DMS114 treated with DMSO at 0.1 percent for 48 hours (cell line): ENCODE data around the gene SPOCK1.

Source experiments
- DNase-seq: peaks from one replicate; lab custom pipeline; 2025; ENCODE audit not compliant: unreplicated experiment; lab: John Stamatoyannopoulos, UW

Gene SPOCK1

DNA sequence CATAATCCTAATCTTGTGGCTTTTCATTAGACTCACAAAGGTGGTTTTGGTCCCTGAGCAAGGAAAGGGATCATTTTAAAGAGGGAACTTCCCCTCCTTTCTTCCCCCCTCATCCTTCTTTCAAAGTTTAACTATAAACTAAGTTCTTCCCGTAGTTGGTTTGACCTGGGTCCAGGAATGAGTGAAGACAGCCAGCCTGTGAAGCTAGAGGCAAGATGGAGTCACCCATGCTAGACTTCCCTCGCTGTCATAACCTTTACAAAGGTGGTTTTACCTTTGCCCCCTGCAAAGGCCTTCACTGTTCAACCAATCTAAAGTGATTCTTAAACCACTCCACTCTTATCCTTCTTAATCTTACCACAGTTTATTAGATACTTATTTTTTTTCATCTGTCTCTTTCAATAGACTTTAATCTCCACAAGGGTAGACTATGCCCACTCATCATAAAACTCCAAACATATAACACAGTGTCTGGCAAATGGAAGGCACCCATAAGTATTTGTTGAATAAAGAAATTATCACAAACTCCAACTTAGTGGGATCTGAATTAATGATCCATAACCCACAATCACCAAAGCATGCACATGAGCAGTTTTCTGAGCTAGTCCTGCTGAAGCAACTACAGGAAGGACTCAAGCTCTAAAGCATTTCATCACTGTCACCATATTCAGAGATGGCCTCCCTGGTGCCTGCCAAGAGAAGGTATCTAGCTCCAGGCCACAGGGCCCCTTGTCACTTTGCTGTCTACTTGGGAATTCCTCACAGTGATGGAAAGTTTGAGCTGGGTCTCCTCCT, 369.0 kb downstream of the SPOCK1 start:
- no peak for DNase-seq

DNA sequence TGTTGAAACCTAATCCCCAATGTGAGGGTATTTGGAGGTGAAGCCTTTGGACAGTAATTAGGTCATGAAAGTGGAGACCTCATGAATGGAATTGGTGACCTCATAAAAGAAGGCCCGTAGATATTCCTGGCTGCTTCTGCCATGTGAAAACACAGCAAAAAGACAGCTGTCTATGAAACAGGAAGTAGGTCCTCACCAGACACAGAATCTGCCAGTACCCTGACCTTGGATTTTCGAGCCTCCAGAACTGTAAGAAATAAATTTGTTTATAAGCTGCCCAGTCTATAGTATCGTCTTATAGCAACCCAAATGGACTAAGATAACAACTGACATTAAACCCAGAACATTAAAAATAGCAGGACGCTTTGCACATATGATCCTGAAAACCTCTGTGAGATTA, 371.1 kb downstream of the SPOCK1 start:
- DNase-seq: no peak

DNA sequence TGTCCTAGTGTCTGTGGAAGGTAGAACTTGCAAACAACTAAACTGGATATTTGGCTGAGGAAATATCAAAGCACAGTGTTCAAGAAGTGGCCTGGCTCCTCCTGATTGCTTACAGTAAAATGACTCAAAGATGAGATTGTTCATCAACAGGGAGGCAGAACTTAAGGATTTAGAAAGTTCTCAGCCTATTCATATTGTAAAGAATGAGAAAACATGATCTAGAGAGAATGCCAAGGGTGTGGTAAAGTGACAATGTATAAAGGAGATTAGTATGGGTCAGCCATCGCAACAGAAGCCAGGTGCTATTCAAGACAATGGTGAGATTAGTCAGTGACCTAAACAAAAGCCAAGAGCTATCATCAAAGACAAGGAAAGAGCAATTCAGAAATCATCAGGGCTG, 372.3 kb downstream of the SPOCK1 start:
- DNase-seq: no peak

DNA sequence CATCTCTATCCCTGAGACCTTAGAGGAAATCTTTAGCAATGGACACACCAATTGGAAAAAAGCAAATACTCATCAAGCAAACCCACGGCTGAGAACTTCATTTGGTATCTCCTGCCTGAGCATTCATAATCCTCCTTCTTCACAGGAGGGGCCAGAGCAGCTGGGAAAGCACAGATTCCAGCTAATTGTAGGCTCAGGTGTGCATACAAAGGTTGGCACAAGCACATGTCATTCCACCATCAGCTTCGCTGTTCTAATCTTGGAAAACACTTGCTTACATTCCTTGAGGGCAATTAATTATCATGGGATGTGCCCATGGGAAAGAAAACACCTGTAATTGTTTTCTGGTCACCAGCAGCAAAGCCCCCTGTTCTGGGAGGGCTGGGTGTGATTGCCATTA, 376.6 kb downstream of the SPOCK1 start:
- no peak for DNase-seq

DNA sequence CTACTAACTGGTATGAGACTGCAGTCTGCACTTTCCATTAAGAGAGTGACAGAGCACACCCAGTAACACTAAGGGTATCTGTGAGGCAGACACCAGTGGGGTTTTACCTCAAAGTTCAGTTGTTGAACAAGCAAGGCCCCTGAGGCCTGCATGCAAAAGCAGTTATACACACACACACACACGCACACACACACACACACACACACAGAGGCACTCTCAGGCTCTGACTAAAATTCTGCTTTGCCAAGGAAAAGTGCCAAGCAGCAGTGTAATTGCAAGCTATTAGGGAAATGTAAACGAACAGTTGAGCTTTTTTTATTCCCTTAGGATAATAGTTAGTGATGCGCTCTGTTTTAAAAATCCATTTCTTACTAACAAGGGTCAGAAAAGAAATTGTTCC, 377.1 kb downstream of the SPOCK1 start:
- DNase-seq: no peak

DNA sequence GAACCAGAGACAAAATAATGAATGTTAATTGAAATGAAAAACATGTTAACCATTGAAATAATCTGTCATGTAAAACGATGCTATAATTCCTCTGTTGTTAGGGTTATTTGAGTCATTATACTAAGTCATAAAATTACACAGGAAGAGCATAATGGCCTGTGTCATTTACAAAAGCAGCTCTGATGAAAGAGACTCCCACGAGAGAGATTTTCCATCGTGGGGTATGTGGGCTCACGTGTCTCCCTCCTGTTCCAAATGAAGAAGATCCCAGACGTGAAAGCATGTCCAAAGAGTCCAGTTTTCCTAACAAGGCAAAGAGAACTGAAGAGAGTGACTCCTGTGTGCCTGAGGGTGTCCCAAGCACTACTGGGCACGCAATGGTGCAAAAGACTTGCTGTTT, 379.8 kb downstream of the SPOCK1 start:
- no peak for DNase-seq

DNA sequence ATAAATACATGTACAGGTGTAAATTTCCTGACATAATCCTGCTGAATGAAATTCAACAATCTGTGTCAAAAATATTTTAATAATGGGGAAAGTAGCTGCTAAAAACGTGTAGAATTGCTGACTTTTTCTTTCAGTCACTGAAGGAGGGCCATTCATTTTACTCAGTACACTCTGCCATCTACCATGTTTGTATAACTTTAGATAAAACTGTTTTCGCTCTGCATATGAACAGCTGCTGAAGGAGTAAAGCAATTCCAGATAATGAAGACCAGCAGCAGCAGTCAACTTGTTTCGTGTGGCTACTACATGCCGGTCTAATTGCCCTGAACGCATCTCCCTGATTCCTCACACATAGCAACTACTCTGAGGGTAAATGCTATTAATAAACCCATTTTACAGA, 380.5 kb downstream of the SPOCK1 start:
- DNase-seq: no peak

DNA sequence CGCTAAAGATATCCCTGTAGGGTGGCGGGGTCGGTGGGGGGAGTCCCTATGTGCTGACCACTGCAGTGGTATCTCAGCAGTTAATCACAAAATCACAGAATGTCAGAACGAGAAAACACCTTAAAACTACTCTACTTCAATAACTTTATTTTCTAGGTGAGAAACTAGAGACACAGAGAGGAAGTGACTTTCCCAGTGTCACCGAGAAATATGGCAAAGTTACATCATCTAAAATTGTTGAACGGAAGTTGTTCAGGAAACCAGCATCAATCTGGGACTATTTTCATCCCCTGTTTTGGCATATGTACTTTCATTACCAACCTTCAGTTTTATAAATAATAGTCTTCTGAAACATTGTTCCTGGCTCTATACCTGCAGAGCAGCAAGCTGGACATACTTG, 384.0 kb downstream of the SPOCK1 start:
- no peak for DNase-seq

DNA sequence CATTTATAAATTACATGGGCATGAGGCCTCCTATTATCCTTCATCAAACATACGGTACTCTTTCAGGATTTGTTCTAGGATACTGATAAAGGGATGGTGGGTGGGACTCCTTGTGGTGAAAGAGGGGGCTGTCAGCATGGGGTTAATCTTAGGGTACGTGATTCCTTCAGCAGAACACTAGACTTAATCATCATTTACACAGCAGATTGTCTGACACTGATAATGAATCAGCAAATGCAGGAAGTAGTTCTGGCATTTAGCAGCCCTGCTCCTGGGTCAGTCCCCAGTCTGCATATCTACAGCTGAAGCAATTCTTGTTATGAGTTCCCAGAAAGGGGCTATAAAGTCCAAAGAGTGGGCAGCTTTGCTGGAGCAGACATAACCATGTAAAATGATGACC, 384.6 kb downstream of the SPOCK1 start:
- no peak for DNase-seq

DNA sequence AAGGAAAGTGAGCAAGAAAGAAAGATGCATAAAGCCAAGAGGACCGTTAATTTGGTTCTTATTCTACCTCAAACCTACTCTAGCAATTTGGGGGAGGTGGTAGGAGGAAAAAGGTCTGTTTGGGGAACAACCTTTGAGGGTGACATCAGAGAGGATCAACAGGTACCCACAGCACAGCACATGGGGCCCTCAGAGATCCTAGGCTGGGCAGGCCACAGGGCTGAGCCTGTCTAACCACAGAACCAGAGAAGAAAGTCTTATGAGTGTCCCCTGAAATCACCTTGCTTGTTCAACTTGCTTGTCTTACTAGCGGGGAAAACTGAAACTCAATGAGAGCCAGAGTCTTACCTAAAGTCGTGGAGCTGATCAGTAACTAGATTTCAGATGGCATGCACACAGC, 385.2 kb downstream of the SPOCK1 start:
- no peak for DNase-seq

DNA sequence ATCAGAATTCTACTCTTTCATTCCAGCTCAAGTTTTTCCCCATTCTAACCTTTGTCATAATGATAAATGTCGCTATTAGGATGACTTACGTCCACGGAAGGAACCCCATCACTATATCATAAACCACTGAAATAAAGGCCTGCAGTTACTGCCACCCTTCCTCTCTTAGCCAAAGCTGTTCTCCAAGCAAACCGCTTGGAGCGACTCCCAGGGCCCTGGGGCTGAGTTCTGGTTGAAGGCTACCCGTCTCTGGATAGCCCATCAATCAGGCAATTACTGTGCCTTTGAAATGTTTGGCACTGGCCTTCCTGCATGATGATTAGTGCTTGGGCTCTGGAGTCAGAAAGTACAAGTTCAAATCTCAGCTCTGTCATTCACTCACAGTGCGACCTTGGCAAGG, 386.0 kb downstream of the SPOCK1 start:
- DNase-seq: no peak

DNA sequence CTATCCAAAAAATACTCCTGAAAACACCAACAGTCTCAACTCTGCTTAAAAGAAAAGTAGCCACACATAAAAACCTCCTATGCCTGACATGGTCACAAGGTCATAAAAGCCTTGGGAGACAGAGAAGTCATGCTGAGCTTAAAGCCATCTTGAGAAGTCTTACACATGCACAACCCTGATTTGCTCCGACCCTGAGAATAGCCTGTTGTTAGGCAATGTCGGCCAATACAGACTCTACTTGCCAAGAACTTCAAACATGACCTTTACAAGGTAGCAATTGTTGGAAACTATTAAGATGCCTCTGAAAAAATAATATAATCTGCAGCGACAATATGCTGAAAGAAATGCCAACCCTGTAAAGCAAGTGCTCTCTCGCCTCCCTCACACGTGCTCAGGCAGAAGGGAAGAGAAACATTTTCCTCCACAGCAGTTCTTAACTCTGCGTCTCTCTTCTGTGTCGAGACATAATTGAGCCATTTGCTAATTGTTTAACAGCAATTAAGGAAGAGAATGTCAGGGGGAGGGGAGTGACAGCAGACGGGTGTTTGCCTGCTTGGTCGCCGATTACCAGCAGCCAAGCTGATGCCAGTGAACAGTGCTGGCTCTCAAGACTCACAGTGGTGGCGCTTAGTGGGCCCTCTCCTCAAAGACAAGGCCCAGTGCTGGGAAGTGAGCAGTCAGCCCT, 393.6 kb downstream of the SPOCK1 start:
- DNase-seq: no peak

DNA sequence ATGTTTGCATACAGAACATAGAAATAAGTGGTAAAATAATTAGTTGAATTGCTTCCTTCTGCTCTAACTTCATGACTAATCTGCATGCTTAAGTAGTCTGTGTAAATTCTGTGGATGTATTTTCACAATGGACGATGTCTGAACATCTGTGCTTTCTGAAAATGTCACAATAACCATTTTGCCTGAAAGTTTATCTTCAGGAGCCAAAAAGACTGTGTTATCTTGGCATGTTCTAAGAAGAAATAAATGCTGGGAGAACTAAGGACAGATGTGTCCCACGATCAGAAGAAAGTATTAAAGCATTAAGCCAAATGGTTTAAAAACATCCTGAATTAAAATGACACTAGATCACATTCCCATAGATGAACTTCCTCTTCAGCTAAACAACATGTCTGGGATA, 397.6 kb downstream of the SPOCK1 start:
- no peak for DNase-seq

DNA sequence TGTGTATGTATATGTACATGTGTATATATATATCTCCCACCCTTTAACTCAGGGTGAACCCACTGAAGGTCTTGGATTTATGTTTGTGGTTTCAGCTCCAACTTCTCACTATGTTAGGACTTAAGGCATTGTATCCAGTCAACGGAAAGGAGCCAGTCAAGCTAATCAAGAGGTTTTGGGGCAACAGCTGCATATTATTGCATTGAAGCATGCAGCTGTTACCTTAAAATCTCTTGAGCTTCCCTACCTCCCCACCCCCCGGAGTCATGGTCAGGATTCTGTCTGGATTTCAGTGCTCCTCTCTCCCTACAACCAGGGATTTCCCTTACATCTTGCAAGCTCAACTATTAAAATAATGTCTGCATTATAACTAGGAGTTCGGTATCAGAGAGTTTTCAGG, 399.5 kb downstream of the SPOCK1 start:
- DNase-seq: no peak

DNA sequence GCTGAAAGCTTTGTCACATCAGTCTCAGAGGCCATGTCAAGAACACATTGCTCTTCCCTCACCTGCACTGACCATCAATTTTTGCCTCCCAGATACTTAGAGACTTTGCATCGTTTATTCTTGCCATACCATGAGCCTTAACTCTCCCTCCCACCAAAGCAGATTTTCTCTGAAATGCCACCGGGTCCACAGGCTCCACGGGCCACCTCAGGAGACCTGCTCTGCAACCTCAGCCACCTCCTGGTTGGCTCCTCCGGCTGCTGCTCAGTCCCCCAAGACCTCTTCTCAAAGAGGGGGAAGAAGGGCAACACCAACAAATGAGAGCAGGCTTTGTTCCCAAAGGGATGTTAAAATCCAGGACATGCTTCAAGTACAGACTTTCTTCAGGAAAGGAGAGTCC, 400.5 kb downstream of the SPOCK1 start:
- DNase-seq: no peak

DNA sequence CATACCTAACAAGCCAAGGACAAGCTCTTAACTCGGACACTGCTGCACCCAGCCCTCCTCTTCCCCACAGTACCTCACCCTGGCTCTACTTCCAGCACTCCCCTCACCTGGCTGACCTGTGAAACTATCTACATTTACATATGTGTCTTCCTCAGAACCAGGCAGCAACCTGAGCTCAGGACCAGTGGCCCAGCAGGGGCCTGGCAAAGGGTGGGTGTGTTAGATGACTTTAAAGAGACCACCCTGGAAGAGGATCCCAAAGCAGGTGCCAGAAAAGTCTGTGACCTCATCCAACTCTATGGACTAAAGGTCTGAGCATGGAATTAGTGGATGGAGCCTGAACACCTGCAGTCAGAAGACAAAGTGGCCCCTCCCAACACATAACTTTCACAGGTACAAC, 400.9 kb downstream of the SPOCK1 start:
- DNase-seq: no peak

DNA sequence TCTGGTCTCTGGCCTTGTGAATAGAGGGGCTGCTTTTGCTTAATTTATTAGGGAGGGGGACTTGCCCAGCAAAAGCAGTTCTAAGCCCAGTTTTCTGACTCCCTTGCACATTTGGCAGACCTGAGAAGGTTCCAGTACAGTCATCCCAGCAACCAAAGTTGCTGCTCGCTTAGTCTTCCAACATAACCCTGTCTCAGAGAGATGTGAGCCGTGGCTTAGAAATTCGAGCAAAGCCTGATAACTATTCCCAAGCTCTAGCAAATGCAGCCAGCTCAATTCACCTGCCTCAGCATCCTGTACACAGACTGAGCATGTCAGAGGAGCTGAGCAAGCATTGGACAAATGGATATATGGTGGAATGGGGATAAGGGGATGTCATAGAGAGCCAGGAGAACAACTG, 401.9 kb downstream of the SPOCK1 start:
- no peak for DNase-seq

DNA sequence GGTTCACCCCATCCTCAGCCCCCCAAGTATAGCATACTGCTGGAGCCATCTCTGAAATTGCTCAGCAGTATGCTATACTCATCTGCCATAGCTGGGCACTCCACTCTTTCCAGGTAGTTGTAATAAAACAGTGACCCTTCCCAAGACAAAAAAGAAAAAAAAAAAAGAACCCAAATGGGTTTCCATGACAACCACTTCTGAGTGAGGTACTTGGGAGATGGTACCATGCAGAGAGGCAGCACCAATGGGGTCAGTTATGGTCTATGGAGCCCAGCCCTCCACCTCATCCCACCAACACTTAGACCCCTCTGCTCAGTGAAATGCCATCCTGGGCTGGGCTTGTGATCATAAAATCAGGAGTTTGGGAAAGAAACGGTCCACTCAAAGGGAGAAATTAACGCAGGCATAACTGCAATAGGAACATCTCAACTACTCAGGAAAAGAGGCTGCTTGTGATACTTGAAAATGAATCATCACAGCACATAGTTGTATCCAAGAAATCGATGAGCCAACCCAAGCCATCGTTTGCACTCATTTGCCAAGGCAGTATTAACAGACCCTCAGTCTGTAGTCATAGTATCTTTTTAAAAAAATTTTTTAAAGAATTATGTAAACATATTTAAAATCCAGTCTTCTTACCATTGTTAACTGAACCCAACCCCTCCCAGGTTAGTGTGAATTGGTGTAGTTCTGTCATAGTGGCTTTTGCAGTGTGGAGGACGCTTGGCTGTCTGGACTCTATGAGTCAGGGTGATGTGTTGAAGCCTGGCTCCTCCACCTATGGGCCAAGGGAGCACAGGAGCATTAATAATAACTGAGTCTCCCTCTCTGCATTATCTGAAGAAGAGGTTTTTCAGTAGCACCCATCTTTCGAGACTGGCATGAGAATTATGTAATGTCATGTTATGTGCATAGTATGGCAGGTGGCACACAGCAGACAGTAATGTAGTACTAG, 402.7 kb downstream of the SPOCK1 start:
- no peak for DNase-seq

DNA sequence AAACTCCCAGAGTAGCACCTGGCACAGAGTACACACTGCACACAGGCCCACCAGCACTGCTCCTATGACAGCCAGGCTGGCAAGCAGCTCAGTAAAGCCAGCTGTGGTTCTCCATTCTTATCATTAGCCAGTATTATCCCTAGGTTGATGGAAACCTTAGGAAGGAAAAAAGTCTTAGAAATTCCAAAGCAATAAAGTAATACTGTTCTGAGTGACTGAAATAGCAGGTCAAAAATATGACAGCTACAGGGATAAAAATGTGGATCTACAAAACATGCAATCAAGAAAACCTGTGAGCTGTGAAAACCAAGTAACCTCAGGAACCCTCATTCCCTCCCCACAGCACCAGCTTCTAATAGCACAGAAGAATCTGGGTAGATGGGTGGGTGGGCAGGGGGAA, 403.5 kb downstream of the SPOCK1 start:
- DNase-seq: no peak

DNA sequence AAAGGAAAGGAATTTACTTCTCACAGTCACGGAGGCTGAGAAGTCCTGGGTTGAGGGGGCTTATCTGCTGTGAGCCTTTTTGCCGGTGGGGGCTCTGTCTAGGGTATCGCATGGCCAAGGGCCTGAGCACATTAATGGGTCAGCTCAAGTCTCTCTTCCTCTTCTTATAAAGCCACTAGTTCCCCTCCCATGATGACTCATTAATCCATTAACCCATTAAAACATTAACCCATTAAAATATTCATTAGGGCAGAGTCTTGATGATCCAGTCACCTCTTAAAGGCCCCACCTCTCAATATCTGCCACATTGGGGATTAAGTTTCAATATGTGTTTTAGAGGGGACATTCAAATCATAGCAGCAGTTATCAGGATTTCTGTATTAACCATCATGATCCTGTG, 406.3 kb downstream of the SPOCK1 start:
- no peak for DNase-seq

DNA sequence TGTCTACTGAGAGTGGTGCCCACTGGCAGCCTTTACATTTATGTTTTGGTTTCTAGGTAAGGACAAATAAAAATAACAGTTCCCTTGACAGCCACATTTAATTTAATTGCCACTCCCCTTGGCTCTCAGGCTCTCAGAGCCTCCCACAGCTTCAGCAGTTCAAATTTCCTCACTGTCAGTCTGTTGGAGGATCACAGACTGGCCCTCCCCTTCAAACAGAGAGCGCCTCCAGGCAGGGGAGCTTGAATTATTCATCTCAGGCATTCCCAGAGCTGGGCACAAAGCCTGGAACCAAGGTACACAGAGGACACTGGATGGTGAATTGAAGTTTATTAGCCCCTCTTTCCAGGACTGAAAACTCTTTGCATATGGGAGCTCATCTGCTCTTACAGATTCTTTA, 407.7 kb downstream of the SPOCK1 start:
- DNase-seq: no peak

DNA sequence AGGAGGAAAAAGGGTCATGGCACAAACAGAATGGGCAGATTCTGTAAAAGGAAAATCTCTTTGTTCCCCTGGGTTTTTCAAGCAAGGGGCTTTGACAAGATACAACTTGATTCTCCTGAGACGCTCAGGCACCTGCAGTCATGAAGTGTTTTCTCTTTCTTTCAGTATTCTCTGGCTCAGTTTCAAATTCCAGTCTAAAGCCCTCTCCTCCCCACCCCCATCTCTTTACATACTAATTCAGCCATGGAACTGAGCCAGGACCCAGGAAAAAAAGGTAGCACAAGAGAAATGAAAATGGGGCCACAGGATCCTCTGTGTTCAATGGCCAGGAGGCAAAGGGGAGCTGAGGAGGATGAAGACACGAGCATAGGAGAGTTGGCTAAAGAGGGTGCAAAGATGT, 408.4 kb downstream of the SPOCK1 start:
- DNase-seq: no peak
